ENCODE data around the gene RPS16. TPM values are rescaled to one million over a fixed set of nuclear protein-coding genes. Genes with fewer than 3 reads are reported as not detected.

RPS16 gene
- total RNA-seq, 4 donors from 2014 or later, result 509 to 2,477 (median 1,257) TPM

- intact Hi-C loops (cut with DNase I), result no loop called here
- Histone ChIP-seq H3K27me3 (no peaks in the 10 kb centered on the region), H3K4me1 (peaks cover 16 to 57% (median 29%) of the 10 kb centered on the region in 3 donors), H3K9me3 (no peaks in the 10 kb centered on the region), H3K36me3 (peaks cover 0 to 13% (median 0%) of the 10 kb centered on the region in 3 donors), H3K27ac (peak overlapping the region; percentile 92 to 98 (median 95)), H3K4me3 (peak overlapping the region; percentile 67 to 93 (median 77))
- 1 to 3% methylated on average over 14 to 17 of the region's 17 CpGs for WGBS, 2 donors
- DNase-seq, result no peak
- TF ChIP-seq POLR2A (IDR thresholded peaks at IDR 0.05) (no peak), CTCF (IDR thresholded peaks at IDR 0.05) (no peak)
Measured at GRCh38 chr19:39444598-39445195, 8.9 kb upstream of the RPS16 start.

DNA sequence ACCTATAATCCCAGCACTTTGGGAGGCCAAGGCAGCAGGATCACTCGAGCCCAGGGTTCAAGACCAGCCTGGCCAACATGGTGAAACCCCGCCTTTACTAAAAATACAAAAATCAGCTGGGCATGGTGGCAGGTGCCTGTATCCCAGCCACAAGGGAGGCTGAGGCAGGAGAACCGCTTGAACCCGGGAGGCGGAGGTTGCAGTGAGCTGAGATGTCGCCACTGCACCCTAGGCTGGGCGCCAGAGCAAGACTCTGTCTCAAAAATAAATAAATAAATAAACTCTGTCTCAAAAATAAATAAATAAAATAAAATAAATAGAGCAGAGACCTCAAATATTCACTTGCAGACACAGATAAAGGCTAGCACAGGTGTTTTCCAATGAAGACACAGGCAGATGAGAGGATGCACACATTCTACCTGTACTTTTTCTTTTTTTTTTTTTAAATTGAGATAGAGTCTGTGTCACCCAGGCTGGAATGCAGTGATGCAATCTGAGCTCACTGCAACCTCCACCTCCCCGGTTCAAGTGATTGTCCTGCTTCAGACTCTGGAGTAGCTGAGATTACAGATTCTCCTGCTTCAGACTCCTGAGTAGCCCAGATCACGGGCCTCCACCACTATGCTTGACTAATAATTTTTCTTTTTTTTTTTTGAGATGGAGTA is 2.7 kb upstream of the RPS16 start:
- Histone ChIP-seq H3K4me3 (no peak overlapping the region), H3K4me1 (peaks cover 22 to 41% (median 22%) of the 10 kb centered on the region in 3 donors), H3K27me3 (no peaks in the 10 kb centered on the region), H3K9me3 (no peaks in the 10 kb centered on the region), H3K27ac (no peak overlapping the region), H3K36me3 (peaks cover 9 to 15% (median 14%) of the 10 kb centered on the region in 3 donors)
- DNase-seq, result no peak
- intact Hi-C loops (cut with DNase I), result loop anchor here (10.0 kb wide), 1 partner anchor 96 kb away; the partner anchor contains the start of gene EID2B
- WGBS, 2 donors, result 75 to 85% methylated on average over 8 to 9 of the region's 9 CpGs
- no peak for TF ChIP-seq CTCF (IDR thresholded peaks at IDR 0.05)
- TF ChIP-seq POLR2A (IDR thresholded peaks at IDR 0.05), result no peak

GRCh38 chr19:39436350-39436716 is 584 bp upstream of the RPS16 start:
- peaks cover 22 to 62% (median 35%) of the 10 kb centered on the region in 3 donors for H3K4me1 ChIP-seq
- peak overlapping the region; percentile 78 to 98 (median 96) for H3K4me3 ChIP-seq
- DNase-seq, result no peak
- peak overlapping the region; percentile 88 to 95 (median 94) for H3K27ac ChIP-seq
- intact Hi-C loops (cut with DNase I), result loop anchor here (10.0 kb wide), 1 partner anchor 98 kb away; the partner anchor contains the start of gene EID2B
- no peaks in the 10 kb centered on the region for H3K27me3 ChIP-seq
- H3K36me3 ChIP-seq, result peaks cover 21 to 35% (median 24%) of the 10 kb centered on the region in 3 donors
- no peak for TF ChIP-seq POLR2A (IDR thresholded peaks at IDR 0.05)
- TF ChIP-seq CTCF (IDR thresholded peaks at IDR 0.05), result no peak
- 0 to 5% methylated on average over 2 of the region's 2 CpGs for WGBS, 2 donors
- H3K9me3 ChIP-seq, result no peaks in the 10 kb centered on the region

- TF ChIP-seq CTCF (IDR thresholded peaks at IDR 0.05) (no peak), POLR2A (IDR thresholded peaks at IDR 0.05) (no peak)
- no peak for DNase-seq
- Histone ChIP-seq H3K4me1 (peaks cover 25 to 65% (median 40%) of the 10 kb centered on the region in 3 donors), H3K4me3 (peak overlapping the region; percentile 78 to 98 (median 96)), H3K27me3 (no peaks in the 10 kb centered on the region), H3K36me3 (peaks cover 21 to 35% (median 24%) of the 10 kb centered on the region in 3 donors), H3K9me3 (no peaks in the 10 kb centered on the region), H3K27ac (peak overlapping the region; percentile 88 to 95 (median 94))
- intact Hi-C loops (cut with DNase I), result loop anchor here (10.0 kb wide), 1 partner anchor 100 kb away; the partner anchor contains the start of gene EID2B
- WGBS, 2 donors, result 29 to 43% methylated on average over 10 of the region's 10 CpGs
Measured at GRCh38 chr19:39434123-39435076, 1.3 kb downstream of the RPS16 start.
